Right atrium auricular region (tissue), 2 donors: ENCODE measurements around the gene METAP1. TPM values are rescaled to one million over a fixed set of nuclear protein-coding genes. Genes with fewer than 3 reads are reported as not detected.

Source experiments
- DNase-seq: peaks from one replicate; pipeline ENCODE4 v3.0.0-alpha.2; 2019; ENCODE audit warnings: low spot score
- H3K27ac ChIP-seq, 2 donors: fragments of 200-600 bp; sonication (generic); 1 replicate in 1 of 2; 2 replicates in 1 of 2; pipeline ENCODE4 v1.5.1; 2016 to 2019
- H3K27me3 ChIP-seq, 2 donors: fragments of 200-600 bp; sonication (generic); one replicate each; pipeline versions ENCODE4 v1.5.1 to v1.6.0; 2017 to 2019
- H3K36me3 ChIP-seq: fragments of 200-600 bp; sonication (generic); one replicate; pipeline ENCODE4 v1.5.1; 2016
- H3K4me1 ChIP-seq, 2 donors: fragments of 200-600 bp; sonication (generic); one replicate each; pipeline versions ENCODE4 v1.5.1 to v1.6.0; 2017 to 2019
- H3K4me3 ChIP-seq, 2 donors: fragments of 200-600 bp; sonication (generic); 1 replicate in 1 of 2; 2 replicates in 1 of 2; pipeline ENCODE4 v1.5.1; 2017 to 2019; ENCODE audit warnings: mild to moderate bottlenecking in 1 of 2, moderate library complexity in 1 of 2
- H3K9me3 ChIP-seq, 2 donors: fragments of 200-600 bp; sonication (generic); one replicate each; pipeline ENCODE4 v1.5.1; 2019
- total RNA-seq, 2 donors: library from RNA; depleted of rRNA; stranded (reverse); fragments of >200 nt; gene quantifications; one replicate each; pipeline ENCODE4 v1.1.0, GENCODE V29; 2016
- TF ChIP-seq, protein P1 (sequence below), 2 donors: fragments of 200-600 bp; sonication (generic); IDR thresholded peaks; one replicate each; pipeline ENCODE4 v1.5.1; 2019; ENCODE audit warnings: antibody characterized with exemption in 2 of 2

METAP1 gene
- total RNA-seq, 2 donors from 2014 or later, result 50.3 to 56.2 TPM

DNA sequence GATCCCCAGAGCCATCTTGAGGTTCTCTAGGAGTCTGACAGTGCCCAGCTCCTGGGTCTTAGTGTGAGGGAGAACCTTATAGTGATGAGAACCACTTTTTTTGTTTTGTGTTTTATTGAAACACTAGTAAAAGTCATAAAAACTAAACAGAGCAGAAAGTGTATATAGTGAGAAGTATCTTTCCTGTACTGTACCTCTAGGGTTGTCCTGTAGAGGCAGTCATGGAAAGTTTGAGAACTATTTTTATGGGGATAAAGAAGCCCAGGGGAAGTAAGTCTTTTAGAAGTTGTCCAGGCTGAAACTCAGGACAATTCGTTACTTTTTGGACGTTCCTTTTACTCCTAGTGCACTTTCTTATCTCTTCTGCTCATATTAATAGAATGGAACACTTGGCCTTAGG lies 52.2 kb downstream of the METAP1 start:
- H3K27ac ChIP-seq, result no peak overlapping the region
- H3K4me1 ChIP-seq, result no peaks in the 10 kb centered on the region
- TF ChIP-seq, protein P1, sequence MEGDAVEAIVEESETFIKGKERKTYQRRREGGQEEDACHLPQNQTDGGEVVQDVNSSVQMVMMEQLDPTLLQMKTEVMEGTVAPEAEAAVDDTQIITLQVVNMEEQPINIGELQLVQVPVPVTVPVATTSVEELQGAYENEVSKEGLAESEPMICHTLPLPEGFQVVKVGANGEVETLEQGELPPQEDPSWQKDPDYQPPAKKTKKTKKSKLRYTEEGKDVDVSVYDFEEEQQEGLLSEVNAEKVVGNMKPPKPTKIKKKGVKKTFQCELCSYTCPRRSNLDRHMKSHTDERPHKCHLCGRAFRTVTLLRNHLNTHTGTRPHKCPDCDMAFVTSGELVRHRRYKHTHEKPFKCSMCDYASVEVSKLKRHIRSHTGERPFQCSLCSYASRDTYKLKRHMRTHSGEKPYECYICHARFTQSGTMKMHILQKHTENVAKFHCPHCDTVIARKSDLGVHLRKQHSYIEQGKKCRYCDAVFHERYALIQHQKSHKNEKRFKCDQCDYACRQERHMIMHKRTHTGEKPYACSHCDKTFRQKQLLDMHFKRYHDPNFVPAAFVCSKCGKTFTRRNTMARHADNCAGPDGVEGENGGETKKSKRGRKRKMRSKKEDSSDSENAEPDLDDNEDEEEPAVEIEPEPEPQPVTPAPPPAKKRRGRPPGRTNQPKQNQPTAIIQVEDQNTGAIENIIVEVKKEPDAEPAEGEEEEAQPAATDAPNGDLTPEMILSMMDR (IDR thresholded peaks at IDR 0.05), result no peak
- no peaks in the 10 kb centered on the region for H3K27me3 ChIP-seq
- H3K36me3 ChIP-seq, result peaks cover 52% of the 10 kb centered on the region
- H3K4me3 ChIP-seq, result no peak overlapping the region
- H3K9me3 ChIP-seq, result no peaks in the 10 kb centered on the region
- DNase-seq, result no peak

DNA sequence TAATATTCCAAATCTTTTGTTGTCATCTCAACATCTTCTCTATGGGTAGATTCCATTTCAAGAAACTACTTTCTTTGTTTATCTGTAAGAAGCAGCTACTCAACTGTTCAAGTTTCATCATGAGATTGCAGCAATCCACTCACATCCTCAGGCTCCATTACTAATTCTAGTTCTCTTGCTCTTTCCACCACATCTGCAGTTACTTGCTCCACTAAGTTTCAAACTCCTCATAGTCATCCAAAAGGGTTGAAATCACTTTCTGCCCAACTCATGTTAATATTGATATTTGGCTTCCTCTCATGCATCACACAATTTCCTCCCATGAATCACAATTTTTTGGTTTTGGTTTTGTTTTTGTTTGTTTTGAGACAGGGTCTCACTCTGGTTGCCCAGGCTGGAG lies 57.4 kb downstream of the METAP1 start:
- TF ChIP-seq, protein P1 (IDR thresholded peaks at IDR 0.05), result no peak
- H3K4me1 ChIP-seq, result no peaks in the 10 kb centered on the region
- no peaks in the 10 kb centered on the region for H3K9me3 ChIP-seq
- H3K36me3 ChIP-seq, result peaks cover 36% of the 10 kb centered on the region
- no peak for DNase-seq
- H3K4me3 ChIP-seq, result no peak overlapping the region
- H3K27ac ChIP-seq, result no peak overlapping the region
- no peaks in the 10 kb centered on the region for H3K27me3 ChIP-seq

DNA sequence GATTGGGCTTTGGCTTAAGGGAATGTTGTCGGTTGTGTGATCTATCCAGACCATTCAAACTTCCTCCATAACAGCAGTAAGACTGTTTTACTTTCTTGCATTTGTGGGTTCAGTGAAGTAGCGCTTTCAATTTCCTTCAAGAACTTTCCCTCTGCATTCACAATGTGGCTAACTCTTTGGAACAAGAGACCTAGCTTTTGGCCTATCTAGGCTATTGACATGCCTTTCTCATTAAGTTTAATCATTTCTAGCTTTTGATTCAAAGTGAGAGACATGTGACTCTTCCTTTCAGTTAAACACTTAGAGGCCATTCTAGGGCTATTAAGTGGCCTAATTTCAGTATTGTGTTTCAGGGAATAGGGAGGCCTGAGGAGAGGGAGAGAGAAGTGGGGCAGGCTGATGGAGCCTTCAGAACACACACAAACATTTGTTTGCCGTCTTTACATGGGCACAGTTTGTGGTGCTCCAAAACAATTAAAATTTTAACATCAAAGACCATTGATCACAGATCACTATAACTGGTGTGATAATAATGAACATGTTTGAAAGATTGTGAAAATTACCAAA lies 59.0 kb downstream of the METAP1 start:
- Histone ChIP-seq H3K36me3 (peaks cover 31% of the 10 kb centered on the region), H3K4me3 (no peak overlapping the region), H3K27me3 (no peaks in the 10 kb centered on the region), H3K27ac (no peak overlapping the region), H3K4me1 (no peaks in the 10 kb centered on the region), H3K9me3 (no peaks in the 10 kb centered on the region)
- TF ChIP-seq, protein P1 (IDR thresholded peaks at IDR 0.05), result no peak
- DNase-seq, result no peak

DNA sequence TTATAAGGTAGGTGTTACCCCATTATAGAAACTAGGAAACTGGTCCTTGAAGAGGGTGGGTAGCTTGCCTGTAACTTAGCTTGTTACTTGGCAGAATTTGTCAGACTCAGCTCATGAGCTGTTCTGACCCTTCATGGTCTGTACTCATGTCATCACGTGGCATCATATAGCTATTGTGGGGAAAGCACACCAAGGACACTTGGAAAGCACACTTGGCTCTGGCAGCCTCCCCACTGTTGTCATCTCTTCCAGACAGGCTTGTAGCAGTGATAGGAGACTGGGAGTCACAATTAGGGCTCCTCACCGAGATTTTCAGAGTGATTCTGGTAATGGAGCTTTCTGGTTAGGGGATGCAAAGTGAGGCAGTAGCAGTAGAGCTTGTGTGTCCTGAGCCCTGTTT lies 62.7 kb downstream of the METAP1 start:
- no peak for DNase-seq
- H3K27me3 ChIP-seq, result no peaks in the 10 kb centered on the region
- H3K27ac ChIP-seq, result no peak overlapping the region
- TF ChIP-seq, protein P1 (IDR thresholded peaks at IDR 0.05), result no peak
- H3K4me3 ChIP-seq, result no peak overlapping the region
- no peaks in the 10 kb centered on the region for H3K4me1 ChIP-seq
- H3K9me3 ChIP-seq, result no peaks in the 10 kb centered on the region
- peaks cover 19% of the 10 kb centered on the region for H3K36me3 ChIP-seq

DNA sequence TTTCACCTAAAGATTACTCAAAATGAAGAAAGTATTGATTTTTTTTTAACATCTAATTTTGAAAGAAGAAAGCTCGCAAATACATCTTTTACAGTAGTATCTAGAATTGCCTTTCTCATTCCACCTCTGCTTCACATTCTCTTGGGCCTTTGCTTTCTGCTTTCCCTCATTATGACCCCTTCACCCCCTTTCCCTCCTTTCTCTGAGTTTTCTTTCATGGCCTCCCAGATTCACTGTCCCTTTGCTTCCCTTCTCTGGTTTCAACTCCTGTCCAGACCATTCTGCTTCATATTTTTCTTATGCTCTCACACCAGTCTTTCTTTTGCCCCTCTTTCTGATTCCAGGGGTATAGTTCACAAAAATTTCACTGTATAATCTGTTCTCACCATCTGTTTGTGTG lies 64.0 kb downstream of the METAP1 start:
- peak overlapping the region in 1 of 2 donors; percentile 32 for H3K27ac ChIP-seq
- H3K27me3 ChIP-seq, result no peaks in the 10 kb centered on the region
- H3K36me3 ChIP-seq, result peaks cover 16% of the 10 kb centered on the region
- H3K9me3 ChIP-seq, result no peaks in the 10 kb centered on the region
- TF ChIP-seq, protein P1 (IDR thresholded peaks at IDR 0.05), result no peak
- DNase-seq, result no peak
- H3K4me3 ChIP-seq, result no peak overlapping the region
- no peaks in the 10 kb centered on the region for H3K4me1 ChIP-seq

DNA sequence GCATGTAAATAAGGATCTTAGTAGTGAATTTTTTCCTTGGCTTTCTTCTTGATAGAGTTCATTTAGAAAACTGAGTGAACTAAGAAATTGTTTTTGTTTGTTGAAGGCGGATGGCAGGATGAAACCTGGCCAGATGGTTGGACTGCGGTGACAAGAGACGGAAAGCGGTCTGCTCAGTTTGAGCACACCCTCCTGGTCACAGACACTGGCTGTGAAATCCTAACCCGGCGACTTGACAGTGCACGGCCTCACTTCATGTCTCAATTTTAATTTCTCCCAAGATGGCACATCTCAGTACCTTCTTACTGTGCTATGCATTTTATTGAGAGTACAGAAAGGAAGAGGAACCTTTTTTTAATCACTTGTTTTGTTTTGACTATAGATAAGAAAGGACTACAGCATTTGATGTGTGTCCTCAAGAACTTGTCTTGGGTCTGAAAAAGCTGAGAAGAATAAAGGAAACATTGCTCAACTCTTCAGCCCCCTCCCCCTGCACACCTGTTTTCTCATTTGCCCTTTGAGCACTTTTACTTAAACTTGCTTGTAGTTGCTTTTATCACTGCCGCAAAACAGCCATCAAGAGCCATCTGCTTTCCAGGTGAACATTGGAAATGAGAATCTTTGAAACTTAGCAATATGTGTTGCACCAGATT lies 65.7 kb downstream of the METAP1 start:
- no peak for DNase-seq
- H3K36me3 ChIP-seq, result peaks cover 12% of the 10 kb centered on the region

More for the DNA sequence above, 65.7 kb downstream of the METAP1 start:
- Histone ChIP-seq H3K4me3 (no peak overlapping the region), H3K27me3 (no peaks in the 10 kb centered on the region), H3K4me1 (no peaks in the 10 kb centered on the region), H3K27ac (no peak overlapping the region), H3K9me3 (no peaks in the 10 kb centered on the region)
- TF ChIP-seq, protein P1 (IDR thresholded peaks at IDR 0.05), result no peak
